HepG2 (cell line): ENCODE data around the gene SAPCD1. TPM values are rescaled to one million over a fixed set of nuclear protein-coding genes. Genes with fewer than 3 reads are reported as not detected.
A peak's percentile ranks its signal among the peaks of the same experiment; 100 is the strongest.

Source experiments
- EED ChIP-seq: sonication (generic); formaldehyde crosslinking; IDR thresholded peaks from 2 replicates; pipeline ENCODE4 v1.5.0; 2020; ENCODE audit warnings: mild to moderate bottlenecking, missing genetic modification reagents
- FOXJ3 ChIP-seq: sonication (generic); formaldehyde crosslinking; IDR thresholded peaks from 2 replicates; pipeline ENCODE4 v1.4.0; 2020; ENCODE audit warnings: missing genetic modification reagents, mild to moderate bottlenecking, borderline replicate concordance
- HINFP ChIP-seq: sonication (generic); formaldehyde crosslinking; IDR thresholded peaks from 2 replicates; pipeline ENCODE4 v1.4.0; 2020; ENCODE audit warnings: low read depth, mild to moderate bottlenecking, missing genetic modification reagents
- RNF219 ChIP-seq: sonication (generic); formaldehyde crosslinking; IDR thresholded peaks from 2 replicates; pipeline ENCODE4 v1.5.0; 2020; ENCODE audit warnings: mild to moderate bottlenecking, missing genetic modification reagents
- ZBTB10 ChIP-seq: sonication (generic); formaldehyde crosslinking; IDR thresholded peaks from 2 replicates; pipeline ENCODE4 v1.4.0; 2020; ENCODE audit warnings: missing genetic modification reagents, borderline replicate concordance
- ZFP62 ChIP-seq: sonication (generic); formaldehyde crosslinking; IDR thresholded peaks from 2 replicates; pipeline ENCODE4 v1.4.0; 2020; ENCODE audit warnings: missing genetic modification reagents
- ZNF124 ChIP-seq: sonication (generic); formaldehyde crosslinking; IDR thresholded peaks from 2 replicates; pipeline ENCODE4 v1.4.0; 2020; ENCODE audit warnings: missing genetic modification reagents
- ZNF275 ChIP-seq: sonication (generic); formaldehyde crosslinking; IDR thresholded peaks from 2 replicates; pipeline ENCODE4 v1.8.0; 2022; ENCODE audit warnings: missing genetic modification reagents, mild to moderate bottlenecking, inconsistent platforms, borderline replicate concordance
- ZNF30 ChIP-seq: sonication (generic); formaldehyde crosslinking; IDR thresholded peaks from 2 replicates; pipeline ENCODE4 v1.5.0; 2020; ENCODE audit warnings: mild to moderate bottlenecking, missing genetic modification reagents
- ZNF451 ChIP-seq: sonication (generic); formaldehyde crosslinking; IDR thresholded peaks from 2 replicates; pipeline ENCODE4 v1.5.0; 2020; ENCODE audit warnings: mild to moderate bottlenecking, missing genetic modification reagents
- ZNF563 ChIP-seq: sonication (generic); formaldehyde crosslinking; IDR thresholded peaks from 2 replicates; pipeline ENCODE4 v1.8.0; 2022; ENCODE audit warnings: mild to moderate bottlenecking, moderate library complexity, missing genetic modification reagents
- ZNF777 ChIP-seq: sonication (generic); formaldehyde crosslinking; IDR thresholded peaks from 2 replicates; pipeline ENCODE4 v1.4.0; 2020; ENCODE audit warnings: missing genetic modification reagents
- polyA plus RNA-seq, 8 experiments: library from polyadenylated mRNA; depleted of rRNA in 3 of 8; stranded (reverse) in 7 of 8; unstranded in 1 of 8; fragments of >200 nt; fragmentation: Illumina TruSeq in 4 of 8; extraction: Trizol in 4 of 8; gene quantifications; 2 replicates each; pipeline versions ENCODE4 v1.2.1 to v1.2.3, GENCODE V29; 2011 to 2016; ENCODE audit warnings: low read depth in 4 of 8, missing spikeins in 1 of 8, mixed read lengths in 1 of 8; ENCODE audit not compliant: insufficient read depth in 1 of 8
- total RNA-seq, 5 experiments: library from RNA; depleted of rRNA; stranded (reverse); fragments of >200 nt; fragmentation: Illumina TruSeq; extraction: Trizol; gene quantifications; 2 replicates each; pipeline ENCODE4 v1.2.3, GENCODE V29; 2016; ENCODE audit warnings: low read depth in 1 of 5
- TF ChIP-seq, protein P1 (sequence below): sonication (generic); formaldehyde crosslinking; IDR thresholded peaks from 2 replicates; pipeline ENCODE4 v1.8.1; 2022; ENCODE audit warnings: mild to moderate bottlenecking, missing genetic modification reagents
- TF ChIP-seq, protein P2 (sequence below): sonication (generic); formaldehyde crosslinking; IDR thresholded peaks from 2 replicates; pipeline ENCODE4 v1.5.0; 2020; ENCODE audit warnings: missing genetic modification reagents

The SAPCD1 gene
- total and polyA plus RNA-seq, 2 of the 13 experiments (the other 11 are each of a cell fraction or from before 2014, with no cell fraction given), result 2.5 to 3.9 TPM

DNA sequence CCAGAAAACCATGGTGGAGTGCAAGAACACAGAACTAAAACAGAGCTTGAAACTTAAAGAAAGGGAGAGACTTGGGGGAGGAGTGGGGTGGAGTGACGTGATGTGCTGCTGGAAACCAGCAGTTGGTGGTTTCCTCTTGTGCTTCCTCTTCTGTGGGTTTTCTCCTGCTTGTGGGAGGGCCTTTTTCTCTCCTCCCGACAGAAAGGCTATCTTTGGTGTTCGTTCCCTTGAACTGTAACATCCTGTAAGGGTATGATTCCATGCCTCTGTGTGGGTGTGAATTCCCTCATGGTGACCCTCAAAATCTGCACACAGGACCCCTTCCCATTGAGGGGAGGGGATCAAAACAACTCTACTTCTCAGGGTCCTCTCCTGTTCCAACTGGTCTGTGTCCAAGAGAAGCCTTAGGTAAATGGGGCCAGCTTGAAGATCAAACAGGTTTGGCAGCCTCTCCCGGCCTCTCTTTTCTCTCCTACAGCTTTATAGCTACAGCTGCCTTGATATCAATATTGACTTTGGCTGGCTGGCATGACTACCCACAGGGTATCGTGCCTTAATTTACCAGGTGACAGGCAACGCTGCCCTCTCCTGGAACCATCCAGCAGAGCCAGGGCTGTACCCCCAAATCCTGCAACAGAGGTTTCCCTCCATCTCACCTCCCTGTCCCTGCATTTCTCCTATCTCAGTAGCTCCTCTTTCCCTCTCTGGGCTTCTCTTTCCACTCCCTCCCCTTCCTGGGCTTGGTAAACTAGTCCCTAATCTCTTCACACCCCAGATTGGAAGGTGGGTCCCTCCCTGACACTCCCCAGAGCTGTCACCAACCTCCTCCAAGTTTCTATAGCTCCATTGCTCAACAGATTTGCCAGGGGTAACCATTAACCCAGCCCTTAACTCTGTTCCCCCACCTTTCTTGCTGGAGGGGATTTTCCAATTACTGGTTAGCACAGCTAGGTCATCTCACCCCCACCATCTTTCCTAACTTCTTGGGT lies 24.2 kb upstream of the SAPCD1 start (continued):
- TF ChIP-seq EED (CRISPR knock-in tag) (no peak), HINFP (CRISPR knock-in tag) (peak; percentile 83), ZNF30 (CRISPR knock-in tag) (no peak), ZNF777 (CRISPR knock-in tag) (no peak), ZBTB10 (CRISPR knock-in tag) (peak; percentile 96), RNF219 (CRISPR knock-in tag) (no peak), FOXJ3 (CRISPR knock-in tag) (no peak; the same call in 1 of the 2 replicates), ZNF275 (peak; percentile 74; the same call in 1 of the 2 replicates), ZNF563 (CRISPR knock-in tag) (no peak), ZNF124 (CRISPR knock-in tag) (no peak), ZNF451 (CRISPR knock-in tag) (peak; percentile 66; the same call in 1 of the 2 replicates), ZFP62 (CRISPR knock-in tag) (no peak)
- TF ChIP-seq, protein P1, sequence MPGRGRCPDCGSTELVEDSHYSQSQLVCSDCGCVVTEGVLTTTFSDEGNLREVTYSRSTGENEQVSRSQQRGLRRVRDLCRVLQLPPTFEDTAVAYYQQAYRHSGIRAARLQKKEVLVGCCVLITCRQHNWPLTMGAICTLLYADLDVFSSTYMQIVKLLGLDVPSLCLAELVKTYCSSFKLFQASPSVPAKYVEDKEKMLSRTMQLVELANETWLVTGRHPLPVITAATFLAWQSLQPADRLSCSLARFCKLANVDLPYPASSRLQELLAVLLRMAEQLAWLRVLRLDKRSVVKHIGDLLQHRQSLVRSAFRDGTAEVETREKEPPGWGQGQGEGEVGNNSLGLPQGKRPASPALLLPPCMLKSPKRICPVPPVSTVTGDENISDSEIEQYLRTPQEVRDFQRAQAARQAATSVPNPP (CRISPR knock-in tag), result peak; percentile 35; the same call in 1 of the 2 replicates
- TF ChIP-seq, protein P2, sequence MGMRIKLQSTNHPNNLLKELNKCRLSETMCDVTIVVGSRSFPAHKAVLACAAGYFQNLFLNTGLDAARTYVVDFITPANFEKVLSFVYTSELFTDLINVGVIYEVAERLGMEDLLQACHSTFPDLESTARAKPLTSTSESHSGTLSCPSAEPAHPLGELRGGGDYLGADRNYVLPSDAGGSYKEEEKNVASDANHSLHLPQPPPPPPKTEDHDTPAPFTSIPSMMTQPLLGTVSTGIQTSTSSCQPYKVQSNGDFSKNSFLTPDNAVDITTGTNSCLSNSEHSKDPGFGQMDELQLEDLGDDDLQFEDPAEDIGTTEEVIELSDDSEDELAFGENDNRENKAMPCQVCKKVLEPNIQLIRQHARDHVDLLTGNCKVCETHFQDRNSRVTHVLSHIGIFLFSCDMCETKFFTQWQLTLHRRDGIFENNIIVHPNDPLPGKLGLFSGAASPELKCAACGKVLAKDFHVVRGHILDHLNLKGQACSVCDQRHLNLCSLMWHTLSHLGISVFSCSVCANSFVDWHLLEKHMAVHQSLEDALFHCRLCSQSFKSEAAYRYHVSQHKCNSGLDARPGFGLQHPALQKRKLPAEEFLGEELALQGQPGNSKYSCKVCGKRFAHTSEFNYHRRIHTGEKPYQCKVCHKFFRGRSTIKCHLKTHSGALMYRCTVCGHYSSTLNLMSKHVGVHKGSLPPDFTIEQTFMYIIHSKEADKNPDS (CRISPR knock-in tag), result no peak; the same call in 1 of the 2 replicates
